ENCODE data around the gene FLNC. TPM values are rescaled to one million over a fixed set of nuclear protein-coding genes. Genes with fewer than 3 reads are reported as not detected.

The FLNC gene
- total and polyA plus RNA-seq, 2 experiments from 2014 or later, result 46.6 to 60.7 TPM

DNA sequence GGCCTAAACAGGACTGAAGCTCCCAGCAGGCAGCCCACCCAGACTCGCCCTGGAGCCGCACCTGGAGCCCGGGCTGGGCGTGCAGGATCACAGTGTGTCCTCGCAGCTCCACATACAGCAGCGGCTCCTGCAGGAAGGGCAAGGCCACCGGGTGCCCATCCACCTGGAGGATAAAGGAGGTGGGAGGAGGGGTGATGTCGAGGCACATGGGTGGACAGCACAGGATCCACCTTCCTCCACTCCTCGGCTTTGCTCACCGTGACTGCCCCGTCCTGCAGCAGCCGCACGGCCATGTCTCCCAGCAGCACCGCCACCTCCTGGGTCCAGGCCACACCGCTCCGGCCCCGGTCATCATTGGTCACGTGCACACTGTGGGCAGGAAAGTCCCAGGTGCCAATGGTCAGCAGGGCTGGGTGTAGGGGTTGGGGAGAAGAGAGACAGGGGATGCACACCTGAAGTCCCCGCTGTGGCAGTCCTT, 49.3 kb downstream of the FLNC start:
- no peaks in the 10 kb centered on the region for H3K9me2 ChIP-seq (replicated peaks; ENCODE audit: insufficient read depth)
- H3K79me2 ChIP-seq, result no peaks in the 10 kb centered on the region
- H3K27me3 ChIP-seq, result no peaks in the 10 kb centered on the region
- no peak overlapping the region for H3K27ac ChIP-seq
- DNase-seq (ENCODE audit: low spot score), result no peak
- no peaks in the 10 kb centered on the region for H4K20me1 ChIP-seq (ENCODE audit: insufficient read depth, poor library complexity, severe bottlenecking)
- no peaks in the 10 kb centered on the region for H3K9me3 ChIP-seq (ENCODE audit: low read depth)
- H3K4me3 ChIP-seq, result no peak overlapping the region
- H3K4me2 ChIP-seq, result no peak overlapping the region
- H3K4me1 ChIP-seq (ENCODE audit: insufficient read depth), result no peaks in the 10 kb centered on the region
- no peak for TF ChIP-seq EZH2 (IDR thresholded peaks at IDR 0.05; ENCODE audit: borderline replicate concordance)
- TF ChIP-seq, protein P1, sequence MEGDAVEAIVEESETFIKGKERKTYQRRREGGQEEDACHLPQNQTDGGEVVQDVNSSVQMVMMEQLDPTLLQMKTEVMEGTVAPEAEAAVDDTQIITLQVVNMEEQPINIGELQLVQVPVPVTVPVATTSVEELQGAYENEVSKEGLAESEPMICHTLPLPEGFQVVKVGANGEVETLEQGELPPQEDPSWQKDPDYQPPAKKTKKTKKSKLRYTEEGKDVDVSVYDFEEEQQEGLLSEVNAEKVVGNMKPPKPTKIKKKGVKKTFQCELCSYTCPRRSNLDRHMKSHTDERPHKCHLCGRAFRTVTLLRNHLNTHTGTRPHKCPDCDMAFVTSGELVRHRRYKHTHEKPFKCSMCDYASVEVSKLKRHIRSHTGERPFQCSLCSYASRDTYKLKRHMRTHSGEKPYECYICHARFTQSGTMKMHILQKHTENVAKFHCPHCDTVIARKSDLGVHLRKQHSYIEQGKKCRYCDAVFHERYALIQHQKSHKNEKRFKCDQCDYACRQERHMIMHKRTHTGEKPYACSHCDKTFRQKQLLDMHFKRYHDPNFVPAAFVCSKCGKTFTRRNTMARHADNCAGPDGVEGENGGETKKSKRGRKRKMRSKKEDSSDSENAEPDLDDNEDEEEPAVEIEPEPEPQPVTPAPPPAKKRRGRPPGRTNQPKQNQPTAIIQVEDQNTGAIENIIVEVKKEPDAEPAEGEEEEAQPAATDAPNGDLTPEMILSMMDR (IDR thresholded peaks at IDR 0.05; ENCODE audit: poor library complexity), result no peak
- TF ChIP-seq EZH2phosphoT487 (IDR thresholded peaks at IDR 0.05; ENCODE audit: low read depth, severe bottlenecking, unreplicated experiment), result no peak
- H3K36me3 ChIP-seq (replicated peaks; ENCODE audit: insufficient read depth, low read depth), result no peaks in the 10 kb centered on the region
- WGBS (ENCODE audit: low lambda C conversion rate, missing lambda C conversion rate), result 90% methylated on average over 19 of the region's 19 CpGs
- no peak overlapping the region for H2AFZ ChIP-seq

DNA sequence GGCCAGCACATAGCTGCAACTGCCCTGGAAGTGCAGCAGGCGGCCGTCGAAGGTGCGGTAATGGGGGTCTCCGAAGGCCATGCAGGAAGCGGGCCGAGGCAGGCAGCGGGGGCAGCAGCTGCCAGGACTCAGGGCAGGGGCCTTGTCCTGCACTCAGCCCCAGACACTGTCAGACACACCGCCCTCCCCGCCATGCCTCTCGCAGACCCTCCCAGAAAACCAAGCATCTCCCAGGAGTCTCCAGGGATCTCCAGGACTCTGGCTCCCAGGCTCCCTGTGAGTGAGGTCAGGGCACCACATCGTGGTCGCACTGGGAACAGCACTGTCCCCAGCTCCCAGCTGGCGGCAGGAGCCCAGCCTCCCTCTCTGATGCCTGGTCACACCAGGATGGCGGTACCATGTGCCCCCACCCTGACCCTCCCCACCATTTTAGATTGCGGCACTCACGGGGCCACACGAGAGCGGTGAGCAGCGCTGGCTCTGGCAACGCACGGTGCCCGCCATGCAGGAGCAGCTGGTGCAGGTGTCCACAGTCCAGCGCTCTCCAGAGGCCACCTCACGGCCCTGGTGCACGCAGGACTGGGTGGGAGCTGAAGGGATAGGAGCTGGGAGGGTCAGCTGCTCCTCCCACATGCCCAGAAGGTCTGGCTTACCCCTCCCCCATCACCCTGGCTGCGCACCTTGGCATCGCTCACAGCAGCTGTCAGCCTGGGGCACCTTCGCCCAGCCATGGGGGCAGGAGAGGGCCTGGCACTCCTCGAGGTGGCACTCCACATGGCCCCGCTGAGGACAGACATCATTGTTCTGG, 49.9 kb downstream of the FLNC start:
- WGBS (ENCODE audit: low lambda C conversion rate, missing lambda C conversion rate), result 57% methylated on average over 28 of the region's 31 CpGs
- H2AFZ ChIP-seq, result no peak overlapping the region
- H3K79me2 ChIP-seq, result no peaks in the 10 kb centered on the region
- H3K36me3 ChIP-seq (replicated peaks; ENCODE audit: insufficient read depth, low read depth), result no peaks in the 10 kb centered on the region
- H3K4me3 ChIP-seq, result no peak overlapping the region
- H3K4me2 ChIP-seq, result no peak overlapping the region
- no peaks in the 10 kb centered on the region for H3K9me2 ChIP-seq (replicated peaks; ENCODE audit: insufficient read depth)
- H3K27me3 ChIP-seq, result no peaks in the 10 kb centered on the region
- H4K20me1 ChIP-seq (ENCODE audit: insufficient read depth, poor library complexity, severe bottlenecking), result no peaks in the 10 kb centered on the region
- no peak overlapping the region for H3K27ac ChIP-seq
- TF ChIP-seq, protein P1 (IDR thresholded peaks at IDR 0.05; ENCODE audit: poor library complexity), result peak; percentile 71
- no peak for TF ChIP-seq EZH2 (IDR thresholded peaks at IDR 0.05; ENCODE audit: borderline replicate concordance)
- no peak for TF ChIP-seq EZH2phosphoT487 (IDR thresholded peaks at IDR 0.05; ENCODE audit: low read depth, severe bottlenecking, unreplicated experiment)
- no peaks in the 10 kb centered on the region for H3K4me1 ChIP-seq (ENCODE audit: insufficient read depth)
- H3K9me3 ChIP-seq (ENCODE audit: low read depth), result no peaks in the 10 kb centered on the region
- peak; percentile 82 for DNase-seq (ENCODE audit: low spot score)

DNA sequence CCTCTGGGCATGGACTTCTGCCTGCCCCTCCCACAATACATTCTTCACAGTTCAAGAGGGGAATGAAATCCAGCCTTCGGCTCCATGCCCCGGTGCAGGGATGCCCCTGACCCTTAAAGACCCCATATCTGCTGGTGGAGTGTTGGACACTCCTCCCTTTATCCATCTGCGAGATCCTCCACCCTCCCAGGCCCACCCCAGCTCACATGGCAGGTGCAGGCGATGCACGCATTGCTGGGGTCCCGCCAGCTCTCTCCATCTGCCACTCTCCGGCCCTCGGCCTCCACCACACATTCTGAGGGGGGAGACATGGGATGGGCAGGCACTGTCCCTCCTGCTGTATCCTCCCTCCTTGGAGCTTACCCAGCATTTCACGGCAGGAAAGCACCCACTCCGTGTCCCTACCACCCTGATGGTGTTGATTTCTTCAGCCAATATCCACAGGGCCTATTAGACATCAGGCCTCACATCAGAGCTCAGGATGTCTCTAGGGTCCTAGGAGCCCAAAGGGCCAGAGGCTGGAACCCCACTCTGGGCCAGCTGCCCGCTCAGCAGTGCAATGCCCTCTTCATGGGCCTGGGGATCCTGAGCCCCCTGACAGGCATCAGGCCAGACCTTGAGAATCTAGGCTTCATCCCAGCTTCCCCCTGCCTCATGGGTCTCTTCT, 50.7 kb downstream of the FLNC start:
- Histone ChIP-seq H3K4me3 (no peak overlapping the region), H3K4me2 (no peak overlapping the region), H3K27me3 (no peaks in the 10 kb centered on the region), H3K4me1 (ENCODE audit: insufficient read depth) (no peaks in the 10 kb centered on the region), H3K79me2 (no peaks in the 10 kb centered on the region), H4K20me1 (ENCODE audit: insufficient read depth, poor library complexity, severe bottlenecking) (no peaks in the 10 kb centered on the region), H3K9me3 (ENCODE audit: low read depth) (no peaks in the 10 kb centered on the region), H2AFZ (no peak overlapping the region), H3K9me2 (replicated peaks; ENCODE audit: insufficient read depth) (no peaks in the 10 kb centered on the region), H3K36me3 (replicated peaks; ENCODE audit: insufficient read depth, low read depth) (no peaks in the 10 kb centered on the region), H3K27ac (no peak overlapping the region)
- no peak for TF ChIP-seq EZH2phosphoT487 (IDR thresholded peaks at IDR 0.05; ENCODE audit: low read depth, severe bottlenecking, unreplicated experiment)
- no peak for TF ChIP-seq EZH2 (IDR thresholded peaks at IDR 0.05; ENCODE audit: borderline replicate concordance)
- TF ChIP-seq, protein P1 (IDR thresholded peaks at IDR 0.05; ENCODE audit: poor library complexity), result no peak
- WGBS (ENCODE audit: low lambda C conversion rate, missing lambda C conversion rate), result 90% methylated on average over 11 of the region's 11 CpGs
- DNase-seq (ENCODE audit: low spot score), result no peak

Data from hepatocyte (in vitro differentiated cells).